Ovary (tissue), 3 donors: ENCODE data around the gene EYA2.
"Not testable (repeated sequence)": the region's sequence is repeated elsewhere in the genome, so short reads cannot be mapped to it uniquely, and the experiment has no call there.

Experiments
- EP300 ChIP-seq: sonication (generic); formaldehyde crosslinking; IDR thresholded peaks from one replicate; pipeline ENCODE4 v1.6.1; 2017; ENCODE audit warnings: antibody characterized with exemption
- POLR2A ChIP-seq: fragments of 450-650 bp; IDR thresholded peaks from one replicate; pipeline ENCODE4 v1.6.1; 2017; ENCODE audit warnings: antibody characterized with exemption, mild to moderate bottlenecking, moderate library complexity
- TF ChIP-seq, protein P1 (sequence below), 3 donors: fragments of 450-650 bp in 2 of 3; fragments of 200-600 bp in 1 of 3; IDR thresholded peaks; one replicate each; pipeline versions ENCODE4 v1.5.1 to v1.8.0; 2016 to 2022; ENCODE audit warnings: antibody characterized with exemption in 3 of 3, mild to moderate bottlenecking in 1 of 3
- donor health status: DM: no; HTN: no; CAD: no.

DNA sequence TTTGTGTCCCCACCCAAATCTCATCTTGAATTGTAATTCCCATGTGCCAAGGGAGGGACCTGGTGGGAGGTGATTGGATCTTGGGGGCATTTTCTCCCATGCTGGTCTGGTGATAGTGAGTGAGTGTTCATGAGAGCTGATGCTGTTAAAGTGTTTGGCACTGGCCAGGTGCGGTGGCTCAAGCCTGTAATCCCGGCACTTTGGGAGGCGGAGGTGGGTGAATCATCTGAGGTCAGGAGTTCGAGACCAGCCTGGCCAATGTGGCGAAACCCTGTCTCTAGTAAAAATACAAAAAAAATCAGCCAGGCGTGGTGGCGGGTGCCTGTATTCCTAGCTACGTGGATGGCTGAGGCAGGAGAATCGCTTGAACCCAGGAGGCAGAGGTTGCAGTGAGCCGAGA, 37.8 kb downstream of the EYA2 start:
- not testable (repeated sequence) for TF ChIP-seq EP300, POLR2A
- TF ChIP-seq, protein P1, sequence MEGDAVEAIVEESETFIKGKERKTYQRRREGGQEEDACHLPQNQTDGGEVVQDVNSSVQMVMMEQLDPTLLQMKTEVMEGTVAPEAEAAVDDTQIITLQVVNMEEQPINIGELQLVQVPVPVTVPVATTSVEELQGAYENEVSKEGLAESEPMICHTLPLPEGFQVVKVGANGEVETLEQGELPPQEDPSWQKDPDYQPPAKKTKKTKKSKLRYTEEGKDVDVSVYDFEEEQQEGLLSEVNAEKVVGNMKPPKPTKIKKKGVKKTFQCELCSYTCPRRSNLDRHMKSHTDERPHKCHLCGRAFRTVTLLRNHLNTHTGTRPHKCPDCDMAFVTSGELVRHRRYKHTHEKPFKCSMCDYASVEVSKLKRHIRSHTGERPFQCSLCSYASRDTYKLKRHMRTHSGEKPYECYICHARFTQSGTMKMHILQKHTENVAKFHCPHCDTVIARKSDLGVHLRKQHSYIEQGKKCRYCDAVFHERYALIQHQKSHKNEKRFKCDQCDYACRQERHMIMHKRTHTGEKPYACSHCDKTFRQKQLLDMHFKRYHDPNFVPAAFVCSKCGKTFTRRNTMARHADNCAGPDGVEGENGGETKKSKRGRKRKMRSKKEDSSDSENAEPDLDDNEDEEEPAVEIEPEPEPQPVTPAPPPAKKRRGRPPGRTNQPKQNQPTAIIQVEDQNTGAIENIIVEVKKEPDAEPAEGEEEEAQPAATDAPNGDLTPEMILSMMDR (IDR thresholded peaks at IDR 0.05): not testable (repeated sequence)
